Measurements from ENCODE around the gene TPP1. TPM values are rescaled to one million over a fixed set of nuclear protein-coding genes. Genes with fewer than 3 reads are reported as not detected.

Gene TPP1
- polyA plus RNA-seq, 1 donor (not counting 4 experiments of a cell fraction or from before 2014, with no cell fraction given), result 55.3 TPM

- FAIRE-seq (no peak), DNase-seq (ENCODE audit: low read depth, low spot score) (no peak)
- H3K4me1 ChIP-seq (ENCODE audit: control insufficient read depth, extremely low read depth, insufficient read depth, low read length), result no peaks in the 10 kb centered on the region
- dilution Hi-C loops (cut with MboI; ENCODE audit: extremely low pct_ligation_motif_present, low sequenced_read_pairs), result no loop called here
- H2AFZ ChIP-seq (ENCODE audit: control insufficient read depth, low read length), result no peak overlapping the region
- no peaks in the 10 kb centered on the region for H3K79me2 ChIP-seq (ENCODE audit: control insufficient read depth, insufficient read depth, low read length)
- H3K27me3 ChIP-seq (ENCODE audit: control insufficient read depth, extremely low read depth, insufficient read depth, low read length), result peaks cover 63% of the 10 kb centered on the region
- no peak overlapping the region for H3K9ac ChIP-seq (ENCODE audit: control insufficient read depth, extremely low read depth, insufficient read depth, low read length)
- H3K27ac ChIP-seq (ENCODE audit: control insufficient read depth, insufficient read depth, low read length), result no peak overlapping the region
- TF ChIP-seq, protein P1, sequence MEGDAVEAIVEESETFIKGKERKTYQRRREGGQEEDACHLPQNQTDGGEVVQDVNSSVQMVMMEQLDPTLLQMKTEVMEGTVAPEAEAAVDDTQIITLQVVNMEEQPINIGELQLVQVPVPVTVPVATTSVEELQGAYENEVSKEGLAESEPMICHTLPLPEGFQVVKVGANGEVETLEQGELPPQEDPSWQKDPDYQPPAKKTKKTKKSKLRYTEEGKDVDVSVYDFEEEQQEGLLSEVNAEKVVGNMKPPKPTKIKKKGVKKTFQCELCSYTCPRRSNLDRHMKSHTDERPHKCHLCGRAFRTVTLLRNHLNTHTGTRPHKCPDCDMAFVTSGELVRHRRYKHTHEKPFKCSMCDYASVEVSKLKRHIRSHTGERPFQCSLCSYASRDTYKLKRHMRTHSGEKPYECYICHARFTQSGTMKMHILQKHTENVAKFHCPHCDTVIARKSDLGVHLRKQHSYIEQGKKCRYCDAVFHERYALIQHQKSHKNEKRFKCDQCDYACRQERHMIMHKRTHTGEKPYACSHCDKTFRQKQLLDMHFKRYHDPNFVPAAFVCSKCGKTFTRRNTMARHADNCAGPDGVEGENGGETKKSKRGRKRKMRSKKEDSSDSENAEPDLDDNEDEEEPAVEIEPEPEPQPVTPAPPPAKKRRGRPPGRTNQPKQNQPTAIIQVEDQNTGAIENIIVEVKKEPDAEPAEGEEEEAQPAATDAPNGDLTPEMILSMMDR (optimal IDR thresholded peaks at IDR 0.05 in 1 of 3, IDR thresholded peaks at IDR 0.05 in 1 of 3, conservative IDR thresholded peaks at IDR 0.05 in 1 of 3; ENCODE audit: extremely low read depth in 1 of 3, insufficient read depth in 2 of 3, low read length in 3 of 3), result no peak
- TF ChIP-seq EZH2 (IDR thresholded peaks at IDR 0.05; ENCODE audit: low read length), result no peak
- no peak overlapping the region for H3K4me2 ChIP-seq (ENCODE audit: control insufficient read depth, extremely low read depth, insufficient read depth, low read depth, low read length)
- H3K9me1 ChIP-seq (ENCODE audit: control insufficient read depth, extremely low read depth, insufficient read depth, low read length), result no peaks in the 10 kb centered on the region
- no peaks in the 10 kb centered on the region for H3K9me3 ChIP-seq (ENCODE audit: control insufficient read depth, low read depth, low read length)
- H3K36me3 ChIP-seq (ENCODE audit: control insufficient read depth in 2 of 2, extremely low read depth in 1 of 2, insufficient read depth in 2 of 2, low read length in 2 of 2), result no peaks in the 10 kb centered on the region
- H3K4me3 ChIP-seq (ENCODE audit: control insufficient read depth in 2 of 3, extremely low read depth in 1 of 3, insufficient read depth in 2 of 3, low read depth in 1 of 3, low read length in 3 of 3), result no peak overlapping the region
- no peaks in the 10 kb centered on the region for H4K20me1 ChIP-seq (ENCODE audit: control insufficient read depth, extremely low read depth, insufficient read depth, low read length)
These were observed 34.4 kb upstream of the TPP1 start for GRCh38 chr11:6653656-6654055.

- Histone ChIP-seq H3K27me3 (ENCODE audit: control insufficient read depth, extremely low read depth, insufficient read depth, low read length) (peaks cover 63% of the 10 kb centered on the region), H3K36me3 (ENCODE audit: control insufficient read depth in 2 of 2, extremely low read depth in 1 of 2, insufficient read depth in 2 of 2, low read length in 2 of 2) (no peaks in the 10 kb centered on the region), H3K4me2 (ENCODE audit: control insufficient read depth, extremely low read depth, insufficient read depth, low read depth, low read length) (no peak overlapping the region), H3K9me3 (ENCODE audit: control insufficient read depth, low read depth, low read length) (no peaks in the 10 kb centered on the region), H3K79me2 (ENCODE audit: control insufficient read depth, insufficient read depth, low read length) (no peaks in the 10 kb centered on the region), H3K4me1 (ENCODE audit: control insufficient read depth, extremely low read depth, insufficient read depth, low read length) (no peaks in the 10 kb centered on the region), H4K20me1 (ENCODE audit: control insufficient read depth, extremely low read depth, insufficient read depth, low read length) (no peaks in the 10 kb centered on the region), H3K9ac (ENCODE audit: control insufficient read depth, extremely low read depth, insufficient read depth, low read length) (no peak overlapping the region), H3K4me3 (ENCODE audit: control insufficient read depth in 2 of 3, extremely low read depth in 1 of 3, insufficient read depth in 2 of 3, low read depth in 1 of 3, low read length in 3 of 3) (no peak overlapping the region), H3K27ac (ENCODE audit: control insufficient read depth, insufficient read depth, low read length) (no peak overlapping the region), H3K9me1 (ENCODE audit: control insufficient read depth, extremely low read depth, insufficient read depth, low read length) (no peaks in the 10 kb centered on the region), H2AFZ (ENCODE audit: control insufficient read depth, low read length) (no peak overlapping the region)
- no peak for FAIRE-seq
- DNase-seq (ENCODE audit: low read depth, low spot score), result no peak
- dilution Hi-C loops (cut with MboI; ENCODE audit: extremely low pct_ligation_motif_present, low sequenced_read_pairs), result no loop called here
- TF ChIP-seq, protein P1 (optimal IDR thresholded peaks at IDR 0.05 in 1 of 3, IDR thresholded peaks at IDR 0.05 in 1 of 3, conservative IDR thresholded peaks at IDR 0.05 in 1 of 3; ENCODE audit: extremely low read depth in 1 of 3, insufficient read depth in 2 of 3, low read length in 3 of 3), result no peak
- TF ChIP-seq EZH2 (IDR thresholded peaks at IDR 0.05; ENCODE audit: low read length), result no peak
These were observed 33.9 kb upstream of the TPP1 start for GRCh38 chr11:6653097-6653496.

Measured in keratinocyte (primary cell).